GM18526 (cell line): ENCODE data around the gene GGT5.
"Not testable (repeated sequence)": the region's sequence is repeated elsewhere in the genome, so short reads cannot be mapped to it uniquely, and the experiment has no call there.

Experiments
- POLR2A ChIP-seq: IDR thresholded peaks from 3 replicates; pipeline ENCODE4 v1.6.1; 2011; ENCODE audit not compliant: insufficient read length; ENCODE audit errors: extremely low read depth

Gene GGT5

GRCh38 chr22:24245030-24245431 is at the start of gene GGT5:
TSS of gene GGT5 (minus strand) at chr22:24245082. CDS start at chr22:24244725, 357 bp downstream.
- TF ChIP-seq POLR2A: not testable (repeated sequence)

DNA sequence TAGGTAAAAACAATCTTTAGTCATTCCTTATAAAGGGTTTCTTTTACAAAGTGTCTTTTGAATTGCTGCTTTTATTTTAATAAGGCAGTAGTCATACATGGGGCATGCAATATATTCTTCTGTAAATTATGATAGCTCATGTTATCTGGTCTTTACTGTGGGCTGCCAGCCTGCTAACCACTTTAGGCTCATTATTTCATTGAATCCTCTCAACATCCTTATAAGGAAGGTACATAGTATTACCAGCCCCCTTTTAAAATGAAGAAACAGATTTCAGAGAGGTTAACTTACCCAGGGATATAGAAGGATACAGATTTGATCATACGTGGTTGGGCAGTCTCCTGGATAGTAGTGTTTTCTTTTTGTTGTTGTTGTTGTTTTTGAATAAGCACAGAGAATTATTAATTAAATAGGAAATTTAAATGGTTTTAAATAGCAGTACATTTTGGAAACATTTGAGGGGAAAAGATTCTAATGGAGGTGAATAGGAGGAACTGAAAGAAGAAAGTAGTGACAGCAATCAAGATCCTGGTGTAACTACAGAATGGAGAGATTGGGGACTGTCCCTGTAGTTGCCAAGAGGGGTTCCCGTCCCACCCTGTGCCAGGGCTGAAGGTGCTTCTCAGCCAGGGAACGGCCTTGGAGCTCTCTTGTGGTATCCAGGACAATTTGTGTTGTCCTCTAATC is 46.8 kb upstream of the GGT5 start:
- TF ChIP-seq POLR2A: no peak

GRCh38 chr22:24290459-24290858 is 45.6 kb upstream of the GGT5 start:
- no peak for TF ChIP-seq POLR2A

DNA sequence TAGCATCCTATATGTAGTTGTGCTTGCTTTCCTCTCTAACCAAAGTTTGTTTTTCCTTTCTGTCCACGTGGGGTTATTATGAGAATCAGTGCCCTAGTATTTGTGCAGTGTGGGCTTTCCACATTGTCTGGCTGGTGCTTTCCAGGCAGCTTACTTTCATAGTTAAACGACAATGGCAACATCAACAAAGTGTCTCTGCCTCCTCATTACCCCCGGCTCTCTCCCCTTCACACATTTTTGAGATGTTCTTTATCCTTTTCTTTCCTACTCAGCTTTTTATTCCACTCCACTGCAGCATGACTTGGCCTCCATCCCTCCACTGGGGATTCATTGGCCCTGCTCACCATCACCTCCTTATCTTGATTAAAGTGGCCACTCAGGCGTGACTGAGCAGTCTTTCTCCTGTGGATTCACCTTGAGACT is 44.9 kb upstream of the GGT5 start:
- no peak for TF ChIP-seq POLR2A

- TF ChIP-seq POLR2A: no peak
Observed at GRCh38 chr22:24289114-24289513, 44.2 kb upstream of the GGT5 start.

DNA sequence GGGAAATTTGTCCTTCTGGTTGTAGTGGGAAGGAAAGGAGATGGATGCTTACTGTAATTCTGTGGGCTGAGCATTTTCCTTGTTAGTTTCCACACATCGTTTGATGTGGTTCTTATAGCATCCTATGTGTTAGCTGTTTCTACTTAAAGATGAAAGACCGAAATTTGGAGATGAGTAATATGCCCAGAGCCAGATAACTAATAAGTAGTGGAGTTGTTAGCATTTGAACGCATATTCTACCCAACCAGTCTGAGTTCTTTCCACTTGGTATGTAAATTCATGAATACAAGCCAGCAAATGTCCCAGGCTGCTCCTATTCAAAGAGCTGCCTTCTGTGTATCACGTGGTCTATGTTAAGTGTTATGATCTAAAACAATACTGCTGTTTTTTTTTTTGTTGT is 40.4 kb upstream of the GGT5 start:
- TF ChIP-seq POLR2A: no peak

GRCh38 chr22:24284747-24285203 is 39.9 kb upstream of the GGT5 start:
- no peak for TF ChIP-seq POLR2A

DNA sequence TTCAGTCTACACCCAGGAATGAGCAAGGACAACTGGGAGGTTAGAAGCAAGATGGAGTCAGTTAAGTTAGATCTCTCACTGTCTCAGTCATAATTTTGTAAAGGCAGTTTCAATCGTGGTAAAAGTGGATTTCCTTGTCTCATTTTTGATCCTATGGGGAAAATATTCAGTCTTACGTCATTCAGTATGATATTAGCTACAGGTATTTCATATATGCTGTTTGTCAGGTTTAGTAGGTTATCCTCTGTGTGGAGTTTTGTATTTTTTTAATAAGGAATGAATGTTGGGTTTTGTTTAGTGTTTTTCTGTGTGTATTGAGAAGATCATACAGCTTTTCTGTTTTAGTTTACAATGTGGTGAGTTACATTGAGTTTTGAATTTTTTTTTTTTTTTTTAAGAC is 37.5 kb upstream of the GGT5 start:
- TF ChIP-seq POLR2A: no peak

- TF ChIP-seq POLR2A: no peak
Observed at GRCh38 chr22:24271386-24271854, 26.5 kb upstream of the GGT5 start.

GRCh38 chr22:24270556-24271385 is 25.9 kb upstream of the GGT5 start, which contains the start of gene SPECC1L:
TSS of gene SPECC1L (plus strand) at chr22:24270831. CDS start at chr22:24302232, 31,401 bp downstream.
- peak; percentile 96 for TF ChIP-seq POLR2A

DNA sequence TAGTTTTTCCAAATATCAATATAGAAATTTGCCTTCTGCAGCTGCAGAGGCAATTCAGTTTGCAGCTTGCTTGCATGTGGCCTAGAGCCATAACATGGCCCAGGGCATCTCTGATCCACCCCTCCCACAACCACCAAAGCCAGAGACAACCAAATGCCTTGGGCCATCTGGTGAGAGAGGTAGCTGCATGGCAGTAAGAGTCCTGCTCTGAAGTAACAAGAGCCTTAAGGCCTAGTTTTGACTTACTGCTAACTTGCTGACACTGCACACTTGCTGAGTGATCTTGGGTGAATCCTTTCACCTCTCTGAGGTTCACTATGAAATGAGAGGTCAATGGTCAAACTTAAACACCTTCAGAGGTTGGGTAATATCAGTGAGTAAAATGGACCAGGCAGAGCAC is 20.9 kb upstream of the GGT5 start:
- TF ChIP-seq POLR2A: no peak

DNA sequence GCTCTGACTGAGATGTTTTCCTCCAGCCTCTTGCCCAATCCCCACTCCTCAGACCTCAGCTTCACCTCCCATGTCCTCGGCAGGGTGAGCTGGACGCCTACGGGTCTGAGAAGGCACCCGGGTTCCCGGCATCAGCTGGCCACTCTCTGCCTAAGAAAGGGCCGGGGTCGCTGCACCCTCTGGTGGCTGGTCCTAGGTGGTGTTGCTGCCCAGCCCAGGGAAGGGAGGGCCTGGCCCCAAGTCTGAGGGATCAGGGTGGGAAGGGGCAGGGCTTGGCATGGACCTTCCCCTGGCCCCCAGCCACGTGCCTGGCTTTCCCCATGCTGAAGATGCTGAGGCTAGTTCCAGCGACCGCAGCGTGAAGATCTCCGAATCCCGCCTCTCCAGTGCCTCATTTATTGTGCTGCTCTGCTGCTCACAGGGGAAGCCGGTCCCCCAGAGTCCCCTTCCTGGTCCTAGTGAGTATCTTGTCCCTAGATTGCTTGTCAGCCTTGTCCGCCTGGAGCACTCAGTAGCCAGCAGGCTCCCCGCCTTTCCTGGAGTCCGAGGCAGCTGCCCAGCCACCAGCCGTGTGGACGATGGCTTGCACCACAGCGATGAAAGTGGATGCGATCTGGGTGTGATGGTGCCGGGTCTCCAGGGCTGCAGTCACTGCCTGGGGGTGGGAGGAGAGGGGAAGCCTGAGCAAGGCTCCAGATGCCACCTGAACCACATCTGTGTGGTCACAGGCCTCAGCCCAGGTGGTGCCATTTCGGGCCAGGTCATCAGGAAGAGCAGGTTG is 2.9 kb upstream of the GGT5 start:
- TF ChIP-seq POLR2A: no peak

DNA sequence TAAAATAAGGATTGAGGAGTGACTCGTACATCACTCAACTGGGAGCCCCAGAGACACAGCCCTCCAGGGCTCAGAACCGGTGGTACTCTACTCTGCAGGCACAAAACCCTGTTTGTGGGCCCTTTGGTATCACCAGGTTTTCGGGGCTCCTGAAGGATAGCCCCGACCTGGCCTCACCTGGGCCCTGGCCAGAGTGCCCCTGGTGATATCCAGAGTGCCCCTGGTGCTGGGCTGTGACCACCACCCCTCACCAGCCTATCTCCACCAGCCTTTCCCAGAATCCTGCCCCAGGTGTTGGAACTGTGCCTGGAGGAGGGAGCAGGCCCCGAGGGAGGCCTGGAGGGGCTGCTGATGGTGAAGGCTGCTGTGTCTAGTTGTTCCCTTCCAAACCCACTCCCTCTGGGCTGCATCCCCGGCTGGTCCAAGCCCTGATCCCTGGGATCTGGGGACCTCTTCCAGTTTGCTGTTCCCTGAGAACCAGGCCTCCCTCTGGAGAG is 2.2 kb upstream of the GGT5 start:
- TF ChIP-seq POLR2A: no peak

DNA sequence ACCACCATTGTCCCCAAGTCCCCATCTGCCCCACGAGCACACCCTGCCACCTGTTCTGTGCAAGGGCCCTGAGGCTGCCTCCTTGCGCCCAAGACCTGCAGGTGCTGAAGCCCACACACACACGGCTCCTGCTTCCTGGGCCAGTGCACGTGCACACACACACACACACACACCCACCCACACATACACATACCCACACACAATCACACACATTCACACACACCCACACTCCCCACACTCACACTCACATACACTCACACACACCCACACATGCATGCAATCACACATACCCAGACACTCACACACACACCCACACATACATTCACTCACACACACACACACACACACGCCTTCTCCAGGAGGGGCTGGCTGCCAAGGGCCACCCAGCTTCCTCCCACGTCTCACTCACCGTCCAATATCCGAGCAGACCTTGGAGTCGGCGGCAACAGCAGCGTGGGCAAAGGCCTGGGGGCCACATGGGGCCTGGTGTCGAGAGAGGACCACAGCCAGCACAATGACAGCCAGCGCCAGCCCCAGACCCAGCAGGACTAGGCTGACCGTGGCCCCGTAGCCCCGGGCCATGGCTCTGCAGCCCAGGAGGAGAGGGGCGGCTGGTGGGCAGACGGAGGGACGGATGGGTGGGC is 616 bp downstream of the GGT5 start:
- TF ChIP-seq POLR2A: no peak

DNA sequence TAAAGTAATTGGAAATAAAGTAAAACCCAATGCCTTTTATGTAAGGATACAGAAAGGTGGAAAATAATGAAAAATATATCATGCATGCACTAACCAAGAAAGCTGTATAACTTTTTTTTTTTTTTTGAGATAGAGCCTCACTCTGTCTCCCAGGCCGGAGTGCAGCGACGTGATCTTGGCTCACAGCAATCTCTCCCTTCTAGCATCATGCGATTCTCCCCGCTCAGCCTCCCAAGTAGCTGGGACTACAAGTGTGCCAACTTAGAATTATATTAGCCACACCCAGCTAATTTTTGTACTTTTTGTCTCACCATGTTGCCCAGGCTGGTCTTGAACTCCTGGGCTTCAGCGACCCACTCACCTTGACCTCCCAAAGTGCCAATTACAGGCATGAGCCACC is 4.5 kb downstream of the GGT5 start:
- no peak for TF ChIP-seq POLR2A
